Frontal cortex (tissue), 4 donors: ENCODE data around the gene ATMIN. TPM values are rescaled to one million over a fixed set of nuclear protein-coding genes. Genes with fewer than 3 reads are reported as not detected.

ENCODE experiments used
- DNase-seq, 2 donors: peaks; one replicate each; pipeline ENCODE4 v3.0.0; 2012; ENCODE audit warnings: low spot score in 2 of 2
- FAIRE-seq: peaks from 2 replicates; lab custom pipeline; 2012; peaks lifted over from hg19 to GRCh38; lab: Jason Lieb, UNC
- total RNA-seq: library from RNA; depleted of rRNA; stranded (reverse); fragments of >200 nt; gene quantifications from one replicate; pipeline ENCODE4 v1.2.3, GENCODE V29; 2014
- donor health status: control.
- donor health status: control.
- donor health status: control.

ATMIN gene
- 86.0 TPM for total RNA-seq

GRCh38 chr16:81035398-81035974 is at the start of gene ATMIN:
Gene ATMIN, plus strand, starts transcription at chr16:81035842. Its CDS starts 29 bp downstream, at chr16:81035871.
- DNase-seq (peak; percentile 97), FAIRE-seq (no peak)

GRCh38 chr16:80986557-80986956 is 49.1 kb upstream of the ATMIN start:
- DNase-seq (no peak), FAIRE-seq (no peak)

- FAIRE-seq (no peak), DNase-seq (no peak)
These were observed 46.9 kb upstream of the ATMIN start for GRCh38 chr16:80988756-80989155.

- DNase-seq (no peak), FAIRE-seq (no peak)
These were observed 45.8 kb upstream of the ATMIN start for GRCh38 chr16:80989801-80990200.

GRCh38 chr16:80990577-80990976 is 45.1 kb upstream of the ATMIN start:
- FAIRE-seq = no peak
- no peak for DNase-seq

- DNase-seq = no peak
These were observed 44.7 kb upstream of the ATMIN start for GRCh38 chr16:80990978-80991377.

GRCh38 chr16:80991792-80992430 is 43.7 kb upstream of the ATMIN start:
- FAIRE-seq = no peak
- no peak for DNase-seq

More at GRCh38 chr16:80990978-80991377, 44.7 kb upstream of the ATMIN start:
- FAIRE-seq = no peak

- FAIRE-seq (no peak), DNase-seq (no peak)
These were observed 42.9 kb upstream of the ATMIN start for GRCh38 chr16:80992676-80993293.

- DNase-seq = no peak
- no peak for FAIRE-seq
These were observed 42.3 kb upstream of the ATMIN start for GRCh38 chr16:80993307-80993706.

GRCh38 chr16:80993834-80994233 is 41.8 kb upstream of the ATMIN start:
- no peak for DNase-seq
- FAIRE-seq = no peak

GRCh38 chr16:80994451-80994850 is 41.2 kb upstream of the ATMIN start:
- FAIRE-seq (no peak), DNase-seq (no peak)

- DNase-seq = no peak
- FAIRE-seq = no peak
These were observed 38.9 kb upstream of the ATMIN start for GRCh38 chr16:80996688-80997138.

- FAIRE-seq = no peak
- no peak for DNase-seq
These were observed 38.4 kb upstream of the ATMIN start for GRCh38 chr16:80997139-80997798.

GRCh38 chr16:80997964-80998620 is 37.5 kb upstream of the ATMIN start:
- FAIRE-seq = no peak
- no peak for DNase-seq

- DNase-seq (no peak), FAIRE-seq (no peak)
These were observed 34.8 kb upstream of the ATMIN start for GRCh38 chr16:81000873-81001272.

- DNase-seq (no peak), FAIRE-seq (no peak)
These were observed 34.3 kb upstream of the ATMIN start for GRCh38 chr16:81001330-81001729.

- FAIRE-seq (no peak), DNase-seq (no peak)
These were observed 32.6 kb upstream of the ATMIN start for GRCh38 chr16:81003064-81003463.

GRCh38 chr16:81003610-81004460 is 31.8 kb upstream of the ATMIN start:
- FAIRE-seq = no peak
- no peak for DNase-seq

- FAIRE-seq (no peak), DNase-seq (no peak)
These were observed 30.8 kb upstream of the ATMIN start for GRCh38 chr16:81004646-81005353.
